ENCODE results near the gene ERN1. TPM values are rescaled to one million over a fixed set of nuclear protein-coding genes. Genes with fewer than 3 reads are reported as not detected.

Gene ERN1
- total and polyA plus RNA-seq, 8 donors, result 10.6 to 45.0 (median 11.5) TPM

DNA sequence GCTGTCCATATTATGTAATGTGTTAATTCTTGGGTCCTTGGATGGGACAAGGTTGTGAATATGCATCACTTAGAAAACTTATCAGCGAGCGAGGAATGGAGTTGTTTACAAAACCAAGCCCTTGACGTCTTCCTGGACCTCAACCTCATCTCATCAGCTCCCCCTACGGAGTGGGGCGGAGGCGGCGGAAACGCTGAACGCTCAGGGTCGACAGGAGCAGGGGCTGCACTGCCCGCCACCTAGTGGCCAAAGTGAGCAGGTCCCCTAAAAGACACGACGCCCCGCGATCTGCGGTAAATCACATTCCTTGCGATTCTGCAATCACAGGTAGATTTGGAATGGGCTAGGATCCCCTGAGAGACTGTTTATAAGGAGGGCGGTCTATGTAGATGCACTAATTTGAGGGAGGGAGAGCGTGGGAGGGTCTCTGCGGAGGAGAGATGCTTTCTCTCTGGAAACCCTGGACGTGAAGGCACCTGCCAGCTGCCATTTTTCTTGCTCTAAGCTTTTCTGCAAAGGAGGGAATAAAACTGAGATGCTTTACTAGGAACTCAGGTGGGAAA is 104.1 kb downstream of the ERN1 start:
- Histone ChIP-seq H3K27ac (peak overlapping the region in 1 of 2 donors; percentile 38), H3K27me3 (no peaks in the 10 kb centered on the region), H3K9me3 (no peaks in the 10 kb centered on the region), H3K4me1 (peaks cover 9 to 31% of the 10 kb centered on the region in 2 donors), H3K4me3 (no peak overlapping the region), H3K36me3 (no peaks in the 10 kb centered on the region)
- DNase-seq, result peak in 3 of 4 donors; percentile 82 to 93 (median 85)
- intact Hi-C loops (cut with DNase I), result loop anchor here in 1 of 2 donors (5.0 kb wide), 1 partner anchor 109 kb away; the partner anchor contains the start of gene GH1
- TF ChIP-seq CTCF (IDR thresholded peaks at IDR 0.05), result peak; percentile 92 to 97
- ATAC-seq, result peak; percentile 83

DNA sequence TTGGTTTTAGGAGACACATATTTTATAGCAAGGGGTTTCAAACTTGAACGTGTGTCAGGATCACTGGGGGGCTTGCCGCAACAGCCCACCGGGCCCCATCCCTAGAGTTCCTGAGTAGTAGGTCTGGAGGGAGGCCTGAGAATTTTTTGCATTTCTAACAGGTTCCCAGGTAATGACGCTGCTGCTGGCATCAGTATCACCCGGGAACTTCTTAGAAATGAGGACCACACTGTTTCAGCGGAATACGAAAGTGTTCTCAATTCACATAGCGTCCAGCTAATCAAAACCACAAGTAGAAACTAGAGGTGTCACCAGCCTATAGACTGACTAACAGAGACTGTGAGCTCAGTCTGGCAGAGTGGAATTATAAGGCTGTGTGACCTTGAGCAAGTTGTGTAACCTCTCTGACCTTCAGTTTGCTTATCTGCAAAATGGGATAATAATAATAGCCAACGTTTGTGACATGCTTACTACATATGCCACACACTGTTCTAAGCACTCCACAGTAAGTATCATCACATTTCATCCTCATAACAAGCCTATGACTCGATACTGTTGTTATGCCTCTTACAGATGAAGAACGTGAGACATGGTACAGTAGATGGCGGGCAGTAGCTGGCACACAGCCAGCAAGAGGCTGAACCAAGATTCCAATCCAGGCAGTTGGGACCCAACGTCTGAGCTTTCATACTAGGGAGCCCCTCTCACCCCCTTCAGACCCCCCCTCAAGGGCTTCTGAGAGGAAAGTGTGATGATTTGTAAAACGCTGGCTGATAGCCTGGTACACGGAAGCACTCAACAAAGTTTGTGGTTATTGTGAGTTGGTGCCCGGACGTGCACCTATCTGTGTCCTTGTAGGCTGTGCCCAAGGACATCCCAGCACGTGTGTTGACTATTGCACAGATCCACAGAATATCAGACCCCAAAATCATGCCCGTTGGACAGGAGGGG is 104.9 kb downstream of the ERN1 start:
- no peak overlapping the region for H3K4me3 ChIP-seq
- intact Hi-C loops (cut with DNase I), result loop anchor here in 1 of 2 donors (5.0 kb wide), 1 partner anchor 108 kb away; the partner anchor contains the start of gene GH1
- DNase-seq, result peak in 1 of 4 donors; percentile 29

DNA sequence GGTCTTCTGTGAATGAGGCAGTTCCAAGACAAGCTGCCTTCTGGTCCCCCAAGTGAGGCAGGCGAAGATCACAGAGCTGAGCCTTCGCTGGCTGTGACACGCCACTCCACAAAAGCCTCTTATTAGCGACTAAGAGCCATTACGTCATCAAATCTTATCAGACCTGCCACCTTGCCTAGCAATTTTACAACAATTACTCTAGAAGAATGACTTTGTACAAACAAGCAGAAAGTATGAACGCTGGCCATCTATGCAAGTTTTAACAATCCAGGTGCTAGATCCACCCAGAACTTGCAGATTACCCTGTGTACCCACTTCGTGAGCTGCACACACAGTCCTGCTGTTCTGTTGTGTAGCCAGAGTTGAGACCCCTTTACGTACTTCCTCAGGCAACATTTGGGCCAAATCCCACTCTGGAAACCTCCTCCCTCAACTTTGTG is 105.7 kb downstream of the ERN1 start:
- peak in 1 of 4 donors; percentile 57 for DNase-seq
- no peak for TF ChIP-seq CTCF (IDR thresholded peaks at IDR 0.05)
- H3K9me3 ChIP-seq, result no peaks in the 10 kb centered on the region
- peak; percentile 28 for ATAC-seq
- intact Hi-C loops (cut with DNase I), result no loop called here
- H3K27me3 ChIP-seq, result no peaks in the 10 kb centered on the region
- peaks cover 9 to 46% of the 10 kb centered on the region in 2 donors for H3K4me1 ChIP-seq
- peak overlapping the region in 1 of 2 donors; percentile 38 for H3K27ac ChIP-seq
- H3K4me3 ChIP-seq, result no peak overlapping the region
- no peaks in the 10 kb centered on the region for H3K36me3 ChIP-seq

More for the DNA sequence above, 104.9 kb downstream of the ERN1 start:
- peak; percentile 25 for ATAC-seq
- H3K9me3 ChIP-seq, result no peaks in the 10 kb centered on the region
- no peaks in the 10 kb centered on the region for H3K36me3 ChIP-seq
- H3K27ac ChIP-seq, result peak overlapping the region in 1 of 2 donors; percentile 38
- no peaks in the 10 kb centered on the region for H3K27me3 ChIP-seq
- TF ChIP-seq CTCF (IDR thresholded peaks at IDR 0.05), result no peak
- peaks cover 9 to 38% of the 10 kb centered on the region in 2 donors for H3K4me1 ChIP-seq

- peaks cover 9 to 57% of the 10 kb centered on the region in 2 donors for H3K4me1 ChIP-seq
- TF ChIP-seq CTCF (IDR thresholded peaks at IDR 0.05), result no peak
- H3K36me3 ChIP-seq, result no peaks in the 10 kb centered on the region
- no peak for ATAC-seq
- H3K27me3 ChIP-seq, result no peaks in the 10 kb centered on the region
- no peak for DNase-seq
- H3K4me3 ChIP-seq, result no peak overlapping the region
- no peaks in the 10 kb centered on the region for H3K9me3 ChIP-seq
- H3K27ac ChIP-seq, result peak overlapping the region in 1 of 2 donors; percentile 28
- intact Hi-C loops (cut with DNase I), result no loop called here
Measured at GRCh38 chr17:64022611-64023063, 107.3 kb downstream of the ERN1 start.
